Prostate gland (tissue), 2 donors: ENCODE measurements around the gene HIVEP3.

ENCODE experiments used
- POLR2A ChIP-seq: fragments of 450-650 bp; IDR thresholded peaks from one replicate; pipeline ENCODE4 v1.6.1; 2016; ENCODE audit warnings: antibody characterized with exemption, mild to moderate bottlenecking
- POLR2AphosphoS5 ChIP-seq: sonication (generic); formaldehyde crosslinking; IDR thresholded peaks from one replicate; pipeline ENCODE4 v1.6.1; 2017; ENCODE audit warnings: antibody characterized with exemption
- TF ChIP-seq, protein P1 (sequence below), 4 experiments: fragments of 200-600 bp in 2 of 4; fragments of 450-650 bp in 2 of 4; sonication (generic) in 2 of 4; IDR thresholded peaks; 1 replicate in 3 of 4; 2 replicates in 1 of 4; pipeline ENCODE4 v1.5.1; 2016 to 2019; ENCODE audit warnings: antibody characterized with exemption in 4 of 4, mild to moderate bottlenecking in 2 of 4, moderate library complexity in 2 of 4

DNA sequence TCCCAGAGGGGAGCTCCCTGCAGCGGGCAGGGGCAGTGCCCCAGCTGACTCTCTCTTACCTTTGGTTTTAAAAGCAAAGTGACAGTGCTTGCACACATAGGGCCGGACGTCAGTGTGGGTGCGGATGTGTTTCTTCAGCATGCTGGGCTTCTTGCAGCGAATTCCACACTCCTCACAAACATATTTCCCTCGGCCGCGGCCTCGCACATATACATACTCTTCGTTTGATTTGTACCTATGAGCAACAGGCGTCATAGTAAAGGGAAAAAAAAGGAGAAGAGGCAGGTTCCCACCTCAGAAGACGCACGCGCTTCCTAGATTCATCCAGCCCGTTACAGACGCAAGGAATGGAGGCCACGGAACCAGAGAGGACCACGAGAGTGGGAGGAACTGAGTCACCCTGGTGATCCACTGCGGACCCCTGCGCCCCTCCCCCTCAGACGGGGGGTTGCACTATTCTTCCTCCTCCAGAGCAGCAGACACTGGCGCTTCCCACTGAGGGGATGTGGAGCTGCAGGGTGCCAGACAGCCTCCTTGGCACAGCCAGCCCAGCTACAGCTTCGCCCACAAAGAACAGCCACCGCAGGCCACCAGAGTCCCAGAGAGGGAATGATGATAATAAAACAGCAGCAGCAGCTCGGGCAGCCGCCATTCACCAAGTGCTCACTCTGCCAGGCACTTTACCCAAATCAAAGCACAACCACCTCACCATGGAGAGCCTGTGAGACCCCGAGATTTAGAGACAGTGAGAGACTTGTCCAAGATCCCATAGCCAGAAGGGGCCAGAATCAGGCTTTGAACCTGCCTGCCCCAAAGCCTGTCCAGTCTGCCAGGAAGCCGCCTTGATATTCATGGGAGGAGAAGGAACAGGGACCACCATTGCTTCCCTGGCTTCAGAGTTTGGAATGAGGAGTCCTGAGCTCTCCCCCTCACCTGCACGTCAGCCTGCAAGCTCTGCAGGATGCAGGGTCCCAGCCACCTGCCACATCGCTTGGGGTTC lies 393.7 kb downstream of the HIVEP3 start:
- TF ChIP-seq POLR2AphosphoS5 (no peak), POLR2A (no peak)
- TF ChIP-seq, protein P1, sequence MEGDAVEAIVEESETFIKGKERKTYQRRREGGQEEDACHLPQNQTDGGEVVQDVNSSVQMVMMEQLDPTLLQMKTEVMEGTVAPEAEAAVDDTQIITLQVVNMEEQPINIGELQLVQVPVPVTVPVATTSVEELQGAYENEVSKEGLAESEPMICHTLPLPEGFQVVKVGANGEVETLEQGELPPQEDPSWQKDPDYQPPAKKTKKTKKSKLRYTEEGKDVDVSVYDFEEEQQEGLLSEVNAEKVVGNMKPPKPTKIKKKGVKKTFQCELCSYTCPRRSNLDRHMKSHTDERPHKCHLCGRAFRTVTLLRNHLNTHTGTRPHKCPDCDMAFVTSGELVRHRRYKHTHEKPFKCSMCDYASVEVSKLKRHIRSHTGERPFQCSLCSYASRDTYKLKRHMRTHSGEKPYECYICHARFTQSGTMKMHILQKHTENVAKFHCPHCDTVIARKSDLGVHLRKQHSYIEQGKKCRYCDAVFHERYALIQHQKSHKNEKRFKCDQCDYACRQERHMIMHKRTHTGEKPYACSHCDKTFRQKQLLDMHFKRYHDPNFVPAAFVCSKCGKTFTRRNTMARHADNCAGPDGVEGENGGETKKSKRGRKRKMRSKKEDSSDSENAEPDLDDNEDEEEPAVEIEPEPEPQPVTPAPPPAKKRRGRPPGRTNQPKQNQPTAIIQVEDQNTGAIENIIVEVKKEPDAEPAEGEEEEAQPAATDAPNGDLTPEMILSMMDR (IDR thresholded peaks at IDR 0.05), result no peak
